H9 (cell line): ENCODE data around the gene MCM3AP. TPM values are rescaled to one million over a fixed set of nuclear protein-coding genes. Genes with fewer than 3 reads are reported as not detected.

Source experiments
- DNase-seq: peaks from one replicate; pipeline ENCODE4 v3.0.0-alpha.2; 2017
- H2AFZ ChIP-seq: one replicate; pipeline ENCODE4 v1.6.1; 2013; ENCODE audit warnings: mild to moderate bottlenecking, low read length, control low read depth, moderate library complexity
- H2AK5ac ChIP-seq: 2 replicates; pipeline ENCODE4 v1.6.1; 2013; ENCODE audit warnings: low read length, control low read depth, mixed read lengths; ENCODE audit not compliant: insufficient read length
- H2BK120ac ChIP-seq: one replicate; pipeline ENCODE4 v1.6.1; 2013; ENCODE audit warnings: low read depth, mild to moderate bottlenecking, low read length, control low read depth, inconsistent platforms; ENCODE audit not compliant: poor library complexity, severe bottlenecking
- H2BK12ac ChIP-seq: 2 replicates; pipeline ENCODE4 v1.6.1; 2013; ENCODE audit warnings: low read length, control low read depth, mixed read lengths, low read depth; ENCODE audit not compliant: insufficient read length
- H2BK15ac ChIP-seq: 2 replicates; pipeline ENCODE4 v1.6.1; 2013; ENCODE audit warnings: low read depth, low read length, control low read depth
- H2BK20ac ChIP-seq: one replicate; pipeline ENCODE4 v1.6.1; 2013; ENCODE audit warnings: low read depth, mild to moderate bottlenecking, low read length, control low read depth, inconsistent platforms; ENCODE audit not compliant: poor library complexity, severe bottlenecking
- H2BK5ac ChIP-seq: 2 replicates; pipeline ENCODE4 v1.6.1; 2013; ENCODE audit warnings: low read length, control low read depth, mixed read lengths; ENCODE audit not compliant: insufficient read length
- H3K14ac ChIP-seq: 2 replicates; pipeline ENCODE4 v1.6.1; 2013; ENCODE audit warnings: low read length, control low read depth; ENCODE audit not compliant: insufficient read depth
- H3K18ac ChIP-seq: 2 replicates; pipeline ENCODE4 v1.6.1; 2013; ENCODE audit warnings: low read depth, mild to moderate bottlenecking, mixed read lengths, low read length, control low read depth; ENCODE audit not compliant: insufficient read length
- H3K23ac ChIP-seq: 2 replicates; pipeline ENCODE4 v1.6.1; 2013; ENCODE audit warnings: low read length, control low read depth, mixed read lengths, low read depth; ENCODE audit not compliant: insufficient read length
- H3K23me2 ChIP-seq: 2 replicates; pipeline ENCODE4 v1.6.1; 2013; ENCODE audit warnings: low read depth, mild to moderate bottlenecking, mixed read lengths, low read length, control low read depth; ENCODE audit not compliant: insufficient read length, poor library complexity, severe bottlenecking
- H3K27ac ChIP-seq: 2 replicates; pipeline ENCODE4 v1.5.1; 2013; ENCODE audit warnings: low read length, control low read depth, mixed read lengths, low read depth; ENCODE audit not compliant: insufficient read length
- H3K27me3 ChIP-seq: 2 replicates; pipeline ENCODE4 v1.6.1; 2013; ENCODE audit warnings: low read length, control low read depth, inconsistent platforms; ENCODE audit not compliant: insufficient read depth
- H3K4ac ChIP-seq: 2 replicates; pipeline ENCODE4 v1.6.1; 2013; ENCODE audit warnings: low read depth, mild to moderate bottlenecking, control low read depth, inconsistent platforms, low read length, moderate library complexity
- H3K4me1 ChIP-seq: 2 replicates; pipeline ENCODE4 v1.6.1; 2013; ENCODE audit warnings: low read length, control low read depth, inconsistent platforms; ENCODE audit not compliant: insufficient read depth
- H3K4me2 ChIP-seq: 2 replicates; pipeline ENCODE4 v1.6.1; 2013; ENCODE audit warnings: low read length, control low read depth, mixed read lengths; ENCODE audit not compliant: insufficient read length, insufficient read depth
- H3K56ac ChIP-seq: 2 replicates; pipeline ENCODE4 v1.6.1; 2013; ENCODE audit warnings: low read depth, mild to moderate bottlenecking, mixed read lengths, low read length, control low read depth; ENCODE audit not compliant: insufficient read length
- H3K79me1 ChIP-seq: 2 replicates; pipeline ENCODE4 v1.6.1; 2013; ENCODE audit warnings: low read depth, mild to moderate bottlenecking, moderate library complexity, low read length, control low read depth, inconsistent platforms; ENCODE audit not compliant: insufficient read depth, poor library complexity, severe bottlenecking
- H3K79me2 ChIP-seq: 2 replicates; pipeline ENCODE4 v1.6.1; 2013; ENCODE audit warnings: low read length, control low read depth, inconsistent platforms; ENCODE audit not compliant: insufficient read depth
- H3K9ac ChIP-seq: 2 replicates; pipeline ENCODE4 v1.6.1; 2013; ENCODE audit warnings: low read length, control low read depth, mixed read lengths; ENCODE audit not compliant: insufficient read length; ENCODE audit errors: extremely low read depth
- H3K9me3 ChIP-seq: one replicate; pipeline ENCODE4 v1.6.1; 2013; ENCODE audit warnings: low read depth, low read length, inconsistent platforms; ENCODE audit not compliant: control insufficient read depth
- H3T11ph ChIP-seq: one replicate; pipeline ENCODE4 v1.6.1; 2013; ENCODE audit warnings: mild to moderate bottlenecking, low read length, control low read depth, inconsistent platforms
- H4K20me1 ChIP-seq: one replicate; pipeline ENCODE4 v1.6.1; 2013; ENCODE audit not compliant: control insufficient read depth, insufficient read length, insufficient read depth
- H4K5ac ChIP-seq: 2 replicates; pipeline ENCODE4 v1.6.1; 2013; ENCODE audit warnings: low read depth, mild to moderate bottlenecking, mixed read lengths, low read length, control low read depth; ENCODE audit not compliant: insufficient read length
- H4K8ac ChIP-seq: replicated peaks from 2 replicates; pipeline ENCODE4 v1.6.1; 2013; ENCODE audit warnings: low read length, control low read depth, mixed read lengths, low read depth; ENCODE audit not compliant: insufficient read length
- H4K91ac ChIP-seq: 2 replicates; pipeline ENCODE4 v1.6.1; 2013; ENCODE audit warnings: low read depth, mild to moderate bottlenecking, moderate library complexity, mixed read lengths, low read length, control low read depth; ENCODE audit not compliant: insufficient read length
- H3K27ac Mint-ChIP-seq, 3 experiments: 2 replicates in 2 of 3; 3 replicates in 1 of 3; pipeline ENCODE4 v1.8.0; 2020 to 2021; ENCODE audit warnings: mixed read lengths in 3 of 3, mild to moderate bottlenecking in 1 of 3, moderate library complexity in 1 of 3
- H3K27me3 Mint-ChIP-seq: 2 replicates; pipeline ENCODE4 v1.8.0; 2021; ENCODE audit warnings: low read depth, mild to moderate bottlenecking, moderate library complexity, mixed read lengths
- H3K36me3 Mint-ChIP-seq, 3 experiments: 2 replicates in 2 of 3; 3 replicates in 1 of 3; pipeline ENCODE4 v1.8.0; 2020 to 2021; ENCODE audit warnings: low read depth in 3 of 3, mixed read lengths in 3 of 3; ENCODE audit not compliant: insufficient read depth in 1 of 3
- H3K4me1 Mint-ChIP-seq, 2 experiments: 2 replicates each; pipeline ENCODE4 v1.8.0; 2020; ENCODE audit warnings: mixed read lengths in 2 of 2
- H3K4me3 Mint-ChIP-seq, 2 experiments: 2 replicates in 1 of 2; 3 replicates in 1 of 2; pipeline ENCODE4 v1.8.0; 2020 to 2021; ENCODE audit warnings: mild to moderate bottlenecking in 2 of 2, mixed read lengths in 2 of 2, moderate library complexity in 1 of 2
- H3K9me3 Mint-ChIP-seq, 2 experiments: 2 replicates in 1 of 2; 3 replicates in 1 of 2; pipeline ENCODE4 v1.8.0; 2020; ENCODE audit warnings: mild to moderate bottlenecking in 2 of 2, mixed read lengths in 2 of 2, moderate library complexity in 1 of 2
- WGBS: extraction: QIAGEN DNeasy Blood & Tissue Kit; methylation state at CpG from one replicate; pipeline ENCODE4 v1.1.7; 2013; ENCODE audit warnings: missing lambda C conversion rate, low lambda C conversion rate, mixed read lengths; ENCODE audit not compliant: insufficient read length; ENCODE audit errors: extremely low coverage; 5-methylcytosine and 5-hydroxymethylcytosine counted together
- total RNA-seq: library from RNA; stranded (reverse); gene quantifications from 2 replicates; pipeline ENCODE4 v1.2.1, GENCODE V29; 2021
- TF ChIP-seq, protein P1 (sequence below): fragments of 200-600 bp; sonication (generic); conservative IDR thresholded peaks from 3 replicates; pipeline ENCODE4 v1.8.0; 2021; ENCODE audit warnings: antibody characterized with exemption, mild to moderate bottlenecking

The MCM3AP gene
- total RNA-seq, 1 experiment from 2014 or later, result 124 TPM

GRCh38 chr21:46304437-46304836 is 19.0 kb upstream of the MCM3AP start:
- WGBS, result no CpG with 5 or more reads among the region's 5 CpGs
- H3K36me3 Mint-ChIP-seq, result peaks cover 35 to 71% (median 61%) of the 10 kb centered on the region in 3 experiments

More at GRCh38 chr21:46304437-46304836, 19.0 kb upstream of the MCM3AP start:
- TF ChIP-seq, protein P1, sequence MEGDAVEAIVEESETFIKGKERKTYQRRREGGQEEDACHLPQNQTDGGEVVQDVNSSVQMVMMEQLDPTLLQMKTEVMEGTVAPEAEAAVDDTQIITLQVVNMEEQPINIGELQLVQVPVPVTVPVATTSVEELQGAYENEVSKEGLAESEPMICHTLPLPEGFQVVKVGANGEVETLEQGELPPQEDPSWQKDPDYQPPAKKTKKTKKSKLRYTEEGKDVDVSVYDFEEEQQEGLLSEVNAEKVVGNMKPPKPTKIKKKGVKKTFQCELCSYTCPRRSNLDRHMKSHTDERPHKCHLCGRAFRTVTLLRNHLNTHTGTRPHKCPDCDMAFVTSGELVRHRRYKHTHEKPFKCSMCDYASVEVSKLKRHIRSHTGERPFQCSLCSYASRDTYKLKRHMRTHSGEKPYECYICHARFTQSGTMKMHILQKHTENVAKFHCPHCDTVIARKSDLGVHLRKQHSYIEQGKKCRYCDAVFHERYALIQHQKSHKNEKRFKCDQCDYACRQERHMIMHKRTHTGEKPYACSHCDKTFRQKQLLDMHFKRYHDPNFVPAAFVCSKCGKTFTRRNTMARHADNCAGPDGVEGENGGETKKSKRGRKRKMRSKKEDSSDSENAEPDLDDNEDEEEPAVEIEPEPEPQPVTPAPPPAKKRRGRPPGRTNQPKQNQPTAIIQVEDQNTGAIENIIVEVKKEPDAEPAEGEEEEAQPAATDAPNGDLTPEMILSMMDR, result no peak
- Histone ChIP-seq H3K23ac (no peak overlapping the region), H3K9ac (no peak overlapping the region), H2BK5ac (no peak overlapping the region), H4K5ac (no peak overlapping the region), H3K79me2 (no peaks in the 10 kb centered on the region), H3K56ac (no peak overlapping the region), H4K20me1 (peaks cover 2% of the 10 kb centered on the region), H4K91ac (no peak overlapping the region), H4K8ac (no peak overlapping the region), H3K79me1 (no peaks in the 10 kb centered on the region), H2BK120ac (no peak overlapping the region), H3K4me2 (no peak overlapping the region), H2AK5ac (no peak overlapping the region), H3T11ph (no peak overlapping the region), H2BK15ac (no peak overlapping the region), H2BK20ac (no peak overlapping the region), H3K27me3 (no peaks in the 10 kb centered on the region), H3K18ac (no peak overlapping the region), H2AFZ (no peak overlapping the region), H3K23me2 (no peaks in the 10 kb centered on the region), H2BK12ac (no peak overlapping the region), H3K4me1 (no peaks in the 10 kb centered on the region), H3K14ac (no peak overlapping the region), H3K9me3 (no peaks in the 10 kb centered on the region), H3K27ac (no peak overlapping the region), H3K4ac (no peak overlapping the region)
- Mint-ChIP-seq H3K27ac (no peak overlapping the region), H3K4me3 (no peak overlapping the region), H3K9me3 (no peaks in the 10 kb centered on the region; a peak in 2 of 5 replicates), H3K27me3 (no peaks in the 10 kb centered on the region), H3K4me1 (no peaks in the 10 kb centered on the region)
- no peak for DNase-seq
